ENCODE measurements around the gene CCL23. TPM values are rescaled to one million over a fixed set of nuclear protein-coding genes. Genes with fewer than 3 reads are reported as not detected.
"Not testable (repeated sequence)": the region's sequence is repeated elsewhere in the genome, so short reads cannot be mapped to it uniquely, and the experiment has no call there.

Gene CCL23
- total RNA-seq, 4 donors from 2014 or later, result 2.7 to 3.8 TPM; not detected in 2

DNA sequence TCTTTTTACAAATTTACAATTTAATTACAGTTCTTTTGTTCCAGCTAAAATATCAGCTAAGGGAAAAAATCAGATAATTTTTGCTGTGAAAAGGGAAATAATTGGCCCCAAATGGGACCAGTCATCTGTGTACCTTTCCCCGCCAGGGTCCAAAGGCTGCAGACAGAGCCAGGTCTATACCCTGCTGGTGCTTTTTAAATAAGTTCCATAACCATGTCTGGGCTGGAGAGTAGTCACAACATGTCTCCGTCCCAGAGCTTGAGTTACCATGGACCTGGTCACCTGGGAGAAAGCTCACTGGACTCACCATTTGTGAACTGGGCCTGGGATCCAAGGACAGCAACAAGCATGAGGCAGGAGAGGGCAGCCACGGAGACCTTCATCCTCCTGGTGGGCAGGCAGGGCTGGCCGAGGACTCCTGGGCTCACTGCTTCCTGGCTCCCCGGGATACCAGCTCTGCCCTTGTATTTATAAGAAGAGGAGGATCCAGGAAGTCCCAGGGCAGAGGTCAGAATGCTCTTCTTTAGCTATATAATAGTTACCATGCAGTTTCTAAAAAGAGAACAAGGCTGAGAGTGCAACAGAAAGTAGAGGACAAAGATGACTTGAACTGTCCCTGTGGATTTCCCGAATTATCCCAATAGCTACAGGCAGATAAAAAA, 16.5 kb downstream of the CCL23 start, which contains the start of gene CCL15:
Gene CCL15 (minus strand): TSS at position 444 of the 662 bp plus-strand sequence. CDS start 61 bp downstream, at position 383.
- Histone ChIP-seq H3K4me1 (peaks cover 8 to 10% of the 10 kb centered on the region in 2 donors), H3K9me3 (no peaks in the 10 kb centered on the region), H3K27ac (no peak within 1 kb of the TSS), H3K27me3 (no peaks in the 10 kb centered on the region), H3K4me3 (replicated peaks in 1 of 3) (no peak within 1 kb of the TSS), H3K36me3 (no peaks in the 10 kb centered on the region)
- TF ChIP-seq, protein P1, sequence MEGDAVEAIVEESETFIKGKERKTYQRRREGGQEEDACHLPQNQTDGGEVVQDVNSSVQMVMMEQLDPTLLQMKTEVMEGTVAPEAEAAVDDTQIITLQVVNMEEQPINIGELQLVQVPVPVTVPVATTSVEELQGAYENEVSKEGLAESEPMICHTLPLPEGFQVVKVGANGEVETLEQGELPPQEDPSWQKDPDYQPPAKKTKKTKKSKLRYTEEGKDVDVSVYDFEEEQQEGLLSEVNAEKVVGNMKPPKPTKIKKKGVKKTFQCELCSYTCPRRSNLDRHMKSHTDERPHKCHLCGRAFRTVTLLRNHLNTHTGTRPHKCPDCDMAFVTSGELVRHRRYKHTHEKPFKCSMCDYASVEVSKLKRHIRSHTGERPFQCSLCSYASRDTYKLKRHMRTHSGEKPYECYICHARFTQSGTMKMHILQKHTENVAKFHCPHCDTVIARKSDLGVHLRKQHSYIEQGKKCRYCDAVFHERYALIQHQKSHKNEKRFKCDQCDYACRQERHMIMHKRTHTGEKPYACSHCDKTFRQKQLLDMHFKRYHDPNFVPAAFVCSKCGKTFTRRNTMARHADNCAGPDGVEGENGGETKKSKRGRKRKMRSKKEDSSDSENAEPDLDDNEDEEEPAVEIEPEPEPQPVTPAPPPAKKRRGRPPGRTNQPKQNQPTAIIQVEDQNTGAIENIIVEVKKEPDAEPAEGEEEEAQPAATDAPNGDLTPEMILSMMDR (IDR thresholded peaks at IDR 0.05), result no peak
- TF ChIP-seq POLR2A (IDR thresholded peaks at IDR 0.05), result no peak
- no peak for DNase-seq
- intact Hi-C loops (cut with DNase I), result no loop called here
- WGBS, 2 donors, result 68 to 76% methylated on average over 6 of the region's 6 CpGs

DNA sequence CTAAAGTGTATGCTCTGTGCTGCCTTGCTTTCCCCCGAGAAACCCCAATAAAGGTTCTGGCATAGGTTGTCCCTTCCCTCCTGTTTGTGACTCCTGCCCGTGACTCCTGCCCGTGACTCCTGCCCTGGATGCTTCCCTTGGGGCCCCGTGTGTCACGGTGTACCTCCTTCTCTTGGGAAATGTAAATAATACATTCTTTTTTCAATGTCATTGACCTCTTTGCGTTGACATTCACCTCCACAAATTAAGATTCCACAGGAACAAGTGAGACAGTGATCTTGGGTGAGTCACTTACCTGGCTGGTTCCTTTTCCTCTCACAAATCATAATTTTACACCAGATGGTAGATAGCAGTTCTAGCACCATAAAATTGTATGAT, 17.1 kb downstream of the CCL23 start:
- no peaks in the 10 kb centered on the region for H3K36me3 ChIP-seq
- 77 to 90% methylated on average over 6 of the region's 6 CpGs for WGBS, 2 donors
- no peak overlapping the region for H3K4me3 ChIP-seq (replicated peaks in 1 of 3)
- TF ChIP-seq, protein P1 (IDR thresholded peaks at IDR 0.05), result no peak
- TF ChIP-seq POLR2A (IDR thresholded peaks at IDR 0.05), result no peak
- H3K27me3 ChIP-seq, result no peaks in the 10 kb centered on the region
- peaks cover 8 to 10% of the 10 kb centered on the region in 2 donors for H3K4me1 ChIP-seq
- intact Hi-C loops (cut with DNase I), result no loop called here
- H3K9me3 ChIP-seq, result no peaks in the 10 kb centered on the region
- no peak overlapping the region for H3K27ac ChIP-seq
- no peak for DNase-seq

- Histone ChIP-seq H3K36me3 (no peaks in the 10 kb centered on the region), H3K4me1 (peaks cover 8 to 10% of the 10 kb centered on the region in 2 donors), H3K9me3 (no peaks in the 10 kb centered on the region), H3K27me3 (no peaks in the 10 kb centered on the region), H3K4me3 (replicated peaks in 1 of 3) (no peak overlapping the region), H3K27ac (no peak overlapping the region)
- DNase-seq, result no peak
- intact Hi-C loops (cut with DNase I), result no loop called here
- WGBS, 2 donors, result 62 to 91% methylated on average over 1 of the region's 1 CpG
- TF ChIP-seq, protein P1 (IDR thresholded peaks at IDR 0.05), result no peak
- TF ChIP-seq POLR2A (IDR thresholded peaks at IDR 0.05), result no peak
These were observed 19.0 kb downstream of the CCL23 start for GRCh38 chr17:35998756-35999155.

DNA sequence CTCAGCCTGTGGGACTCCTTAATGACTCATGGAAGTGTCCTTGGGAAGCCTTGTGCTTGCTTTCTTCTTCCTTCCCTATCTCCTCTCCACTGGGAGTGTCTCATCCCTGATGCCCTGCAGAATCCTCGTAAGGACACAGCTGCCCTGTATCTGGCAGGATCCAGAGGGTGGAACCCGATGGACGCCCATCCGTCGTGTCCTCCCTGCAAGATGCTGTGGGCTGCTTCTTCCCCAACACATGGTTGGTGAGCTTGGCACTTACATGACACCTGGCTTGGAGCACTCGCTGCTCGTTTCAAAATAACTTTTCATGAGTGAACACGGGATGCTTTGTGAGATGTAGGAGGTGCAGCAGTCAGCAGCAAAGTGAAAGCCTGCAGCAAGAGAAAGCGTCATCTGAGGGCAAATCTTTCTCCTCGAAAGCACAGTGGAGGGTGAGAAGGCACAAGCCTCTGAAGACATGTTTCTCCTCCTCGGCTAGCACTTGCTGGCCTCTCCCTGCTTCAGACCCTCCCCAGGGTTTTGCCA, 19.7 kb downstream of the CCL23 start:
- Histone ChIP-seq H3K27me3 (no peaks in the 10 kb centered on the region), H3K4me3 (replicated peaks in 1 of 3) (no peak overlapping the region), H3K4me1 (peaks cover 8 to 10% of the 10 kb centered on the region in 2 donors), H3K9me3 (no peaks in the 10 kb centered on the region), H3K27ac (no peak overlapping the region), H3K36me3 (no peaks in the 10 kb centered on the region)
- TF ChIP-seq, protein P1 (IDR thresholded peaks at IDR 0.05), result no peak
- no peak for TF ChIP-seq POLR2A (IDR thresholded peaks at IDR 0.05)
- WGBS, 2 donors, result 76 to 87% methylated on average over 11 of the region's 11 CpGs
- DNase-seq, result no peak
- intact Hi-C loops (cut with DNase I), result no loop called here

DNA sequence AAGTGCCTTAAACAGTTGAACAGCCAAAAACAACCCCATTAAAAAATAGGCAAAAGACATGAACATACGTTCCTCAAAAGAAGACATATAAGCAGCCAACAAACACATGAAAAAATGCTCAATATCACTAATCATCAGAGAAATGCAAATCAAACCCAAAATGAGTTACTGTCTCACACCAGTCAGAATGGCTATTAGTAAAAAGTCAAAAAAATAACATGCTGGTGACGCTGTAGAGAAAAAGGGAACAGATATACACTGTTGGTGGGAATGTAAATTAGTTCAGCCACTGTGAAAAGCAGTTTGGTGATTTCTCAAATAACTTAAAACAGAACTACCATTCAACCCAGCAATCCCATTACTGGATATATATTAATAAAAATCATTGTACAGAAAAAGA, 22.4 kb downstream of the CCL23 start:
- H3K4me1 ChIP-seq; H3K9me3 ChIP-seq; H3K36me3 ChIP-seq; DNase-seq; H3K4me3 ChIP-seq (replicated peaks in 1 of 3); H3K27me3 ChIP-seq; intact Hi-C loops (cut with DNase I); H3K27ac ChIP-seq: not testable (repeated sequence)
- 53 to 77% methylated on average over 2 of the region's 2 CpGs for WGBS, 2 donors

All from thyroid gland (tissue), 4 donors.